CD14-positive monocyte (primary cell): ENCODE measurements around the gene CEP85L. TPM values are rescaled to one million over a fixed set of nuclear protein-coding genes. Genes with fewer than 3 reads are reported as not detected.

ENCODE experiments used
- DNase-seq, 3 donors: peaks; one replicate each; pipeline ENCODE4 v3.0.0-alpha.2; 2011 to 2022
- H2AFZ ChIP-seq: 2 replicates; pipeline ENCODE4 v1.6.0; 2012; ENCODE audit warnings: mild to moderate bottlenecking, low read depth, low read length, inconsistent platforms; ENCODE audit not compliant: insufficient read depth, poor library complexity, severe bottlenecking
- H3K27ac ChIP-seq, 2 donors: 1 replicate in 1 of 2; 2 replicates in 1 of 2; pipeline ENCODE4 v1.5.1; 2012 to 2013; ENCODE audit warnings: low read length in 2 of 2, control low read depth in 1 of 2, inconsistent platforms in 1 of 2, low read depth in 1 of 2, mild to moderate bottlenecking in 1 of 2
- H3K27me3 ChIP-seq, 2 donors: one replicate each; pipeline versions ENCODE4 v1.6.0 to v1.6.1; 2011 to 2013; ENCODE audit warnings: low read length in 2 of 2; ENCODE audit not compliant: control insufficient read depth in 2 of 2, insufficient read depth in 2 of 2
- H3K36me3 ChIP-seq, 2 donors: replicated peaks in 1 of 2; 1 replicate in 1 of 2; 2 replicates in 1 of 2; pipeline versions ENCODE4 v1.5.1 to v1.6.1; 2012 to 2013; ENCODE audit warnings: low read length in 2 of 2, control low read depth in 1 of 2, inconsistent platforms in 1 of 2, mild to moderate bottlenecking in 1 of 2; ENCODE audit not compliant: insufficient read depth in 2 of 2, control insufficient read depth in 1 of 2
- H3K4me1 ChIP-seq, 2 donors: 1 replicate in 1 of 2; 2 replicates in 1 of 2; pipeline versions ENCODE4 v1.5.1 to v1.6.1; 2012 to 2013; ENCODE audit warnings: low read length in 2 of 2, control low read depth in 1 of 2, inconsistent platforms in 1 of 2, mild to moderate bottlenecking in 1 of 2, moderate library complexity in 1 of 2; ENCODE audit not compliant: insufficient read depth in 2 of 2, control insufficient read depth in 1 of 2
- H3K4me2 ChIP-seq: replicated peaks from 2 replicates; pipeline ENCODE3; 2012; ENCODE audit warnings: low read length, moderate library complexity, mild to moderate bottlenecking; ENCODE audit not compliant: poor library complexity, severe bottlenecking; ENCODE audit errors: extremely low read depth
- H3K4me3 ChIP-seq, 3 experiments: fragments of 200-600 bp in 1 of 3; sonication (generic) in 1 of 3; replicated peaks in 1 of 3; 1 replicate in 2 of 3; 2 replicates in 1 of 3; pipeline ENCODE4 v1.5.1; 2011 to 2013; ENCODE audit warnings: low read length in 3 of 3, mild to moderate bottlenecking in 3 of 3, control low read depth in 2 of 3, low read depth in 2 of 3, inconsistent platforms in 1 of 3, moderate library complexity in 1 of 3
- H3K79me2 ChIP-seq: 2 replicates; pipeline ENCODE4 v1.6.0; 2012; ENCODE audit warnings: mild to moderate bottlenecking, control low read depth, inconsistent platforms, low read length, moderate library complexity; ENCODE audit not compliant: insufficient read depth
- H3K9ac ChIP-seq: 2 replicates; pipeline ENCODE4 v1.6.0; 2017; ENCODE audit warnings: low read length, mild to moderate bottlenecking; ENCODE audit not compliant: insufficient read depth, poor library complexity, severe bottlenecking
- H3K9me3 ChIP-seq, 2 donors: replicated peaks in 1 of 2; 1 replicate in 1 of 2; 2 replicates in 1 of 2; pipeline versions ENCODE4 v1.5.1 to v1.6.1; 2012 to 2013; ENCODE audit warnings: low read length in 2 of 2, control low read depth in 1 of 2; ENCODE audit not compliant: control insufficient read depth in 1 of 2, insufficient read depth in 1 of 2
- H4K20me1 ChIP-seq: 2 replicates; pipeline ENCODE4 v1.6.0; 2012; ENCODE audit warnings: mild to moderate bottlenecking, low read length, control low read depth, moderate library complexity; ENCODE audit not compliant: insufficient read depth
- H3K27ac Mint-ChIP-seq, 7 donors: one replicate each; pipeline ENCODE4 v1.8.0; 2020; ENCODE audit warnings: mild to moderate bottlenecking in 7 of 7, mixed read lengths in 7 of 7, moderate library complexity in 6 of 7, inconsistent platforms in 2 of 7
- H3K27me3 Mint-ChIP-seq, 3 donors: one replicate each; pipeline ENCODE4 v1.8.0; 2021 to 2022; ENCODE audit warnings: low read depth in 3 of 3, mild to moderate bottlenecking in 3 of 3, mixed read lengths in 3 of 3, moderate library complexity in 3 of 3, inconsistent platforms in 1 of 3
- H3K36me3 Mint-ChIP-seq, 2 donors: one replicate each; pipeline ENCODE4 v1.8.0; 2020; ENCODE audit warnings: mixed read lengths in 2 of 2, inconsistent platforms in 1 of 2, mild to moderate bottlenecking in 1 of 2
- H3K4me1 Mint-ChIP-seq: one replicate; pipeline ENCODE4 v1.8.0; 2020; ENCODE audit warnings: mild to moderate bottlenecking, mixed read lengths
- H3K4me3 Mint-ChIP-seq, 2 donors: one replicate each; pipeline ENCODE4 v1.8.0; 2020; ENCODE audit warnings: mild to moderate bottlenecking in 2 of 2, mixed read lengths in 2 of 2, moderate library complexity in 1 of 2
- H3K9me3 Mint-ChIP-seq, 7 donors: one replicate each; pipeline ENCODE4 v1.8.0; 2020 to 2022; ENCODE audit warnings: mixed read lengths in 7 of 7, mild to moderate bottlenecking in 6 of 7, moderate library complexity in 6 of 7, inconsistent platforms in 2 of 7
- whole genome bisulfite sequencing: methylation state at CpG from one replicate; pipeline ENCODE4 v1.1.5; 2013; ENCODE audit warnings: missing lambda C conversion rate; ENCODE audit not compliant: insufficient coverage; 5-methylcytosine and 5-hydroxymethylcytosine counted together
- intact Hi-C, 2 donors: fragments of 100-400 bp; cut with micrococcal nuclease; formaldehyde crosslinking; loops; one replicate each; pipeline versions ENCODE4 v1.15.0 to v1.15.1; 2023
- polyA plus RNA-seq, 3 donors: library from polyadenylated mRNA; depleted of rRNA in 1 of 3; unstranded in 2 of 3; stranded (reverse) in 1 of 3; fragments of 300-500 nt in 2 of 3; fragments of >200 nt in 1 of 3; fragmentation: Illumina TruSeq in 2 of 3; gene quantifications; 1 replicate in 2 of 3; 2 replicates in 1 of 3; pipeline ENCODE4 v1.2.3, GENCODE V29; 2012 to 2021
- TF ChIP-seq, protein P1 (sequence below): fragments of 200-600 bp; IDR thresholded peaks from one replicate; pipeline ENCODE4 v1.8.0; 2022; ENCODE audit warnings: antibody characterized with exemption, mild to moderate bottlenecking

The CEP85L gene
- polyA plus RNA-seq, 3 donors = 14.9 to 38.3 (median 19.6) TPM

- no peak overlapping the region for H3K4me3 ChIP-seq
- intact Hi-C loops = no loop called here
- Mint-ChIP-seq H3K36me3 (peaks cover 37 to 60% of the 10 kb centered on the region in 2 donors), H3K9me3 (peaks cover 2 to 9% (median 6%) of the 10 kb centered on the region in 7 donors), H3K27ac (no peak overlapping the region), H3K4me1 (no peaks in the 10 kb centered on the region), H3K4me3 (no peak overlapping the region), H3K27me3 (peaks cover 0 to 2% (median 0%) of the 10 kb centered on the region in 3 donors)
- TF ChIP-seq, protein P1, sequence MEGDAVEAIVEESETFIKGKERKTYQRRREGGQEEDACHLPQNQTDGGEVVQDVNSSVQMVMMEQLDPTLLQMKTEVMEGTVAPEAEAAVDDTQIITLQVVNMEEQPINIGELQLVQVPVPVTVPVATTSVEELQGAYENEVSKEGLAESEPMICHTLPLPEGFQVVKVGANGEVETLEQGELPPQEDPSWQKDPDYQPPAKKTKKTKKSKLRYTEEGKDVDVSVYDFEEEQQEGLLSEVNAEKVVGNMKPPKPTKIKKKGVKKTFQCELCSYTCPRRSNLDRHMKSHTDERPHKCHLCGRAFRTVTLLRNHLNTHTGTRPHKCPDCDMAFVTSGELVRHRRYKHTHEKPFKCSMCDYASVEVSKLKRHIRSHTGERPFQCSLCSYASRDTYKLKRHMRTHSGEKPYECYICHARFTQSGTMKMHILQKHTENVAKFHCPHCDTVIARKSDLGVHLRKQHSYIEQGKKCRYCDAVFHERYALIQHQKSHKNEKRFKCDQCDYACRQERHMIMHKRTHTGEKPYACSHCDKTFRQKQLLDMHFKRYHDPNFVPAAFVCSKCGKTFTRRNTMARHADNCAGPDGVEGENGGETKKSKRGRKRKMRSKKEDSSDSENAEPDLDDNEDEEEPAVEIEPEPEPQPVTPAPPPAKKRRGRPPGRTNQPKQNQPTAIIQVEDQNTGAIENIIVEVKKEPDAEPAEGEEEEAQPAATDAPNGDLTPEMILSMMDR = no peak
- H3K4me1 ChIP-seq = no peaks in the 10 kb centered on the region
- H4K20me1 ChIP-seq = peaks cover 50% of the 10 kb centered on the region
- H3K79me2 ChIP-seq = no peaks in the 10 kb centered on the region
- H3K27me3 ChIP-seq = no peaks in the 10 kb centered on the region
- no peak overlapping the region for H2AFZ ChIP-seq
- H3K27ac ChIP-seq = no peak overlapping the region
- H3K9me3 ChIP-seq = no peaks in the 10 kb centered on the region
- peaks cover 12 to 60% of the 10 kb centered on the region in 2 donors for H3K36me3 ChIP-seq
- 100% methylated on average over 3 of the region's 5 CpGs for WGBS
- DNase-seq = no peak
- no peak overlapping the region for H3K9ac ChIP-seq
- no peak overlapping the region for H3K4me2 ChIP-seq
These were observed 150.3 kb downstream of the CEP85L start for GRCh38 chr6:118501099-118501498.

DNA sequence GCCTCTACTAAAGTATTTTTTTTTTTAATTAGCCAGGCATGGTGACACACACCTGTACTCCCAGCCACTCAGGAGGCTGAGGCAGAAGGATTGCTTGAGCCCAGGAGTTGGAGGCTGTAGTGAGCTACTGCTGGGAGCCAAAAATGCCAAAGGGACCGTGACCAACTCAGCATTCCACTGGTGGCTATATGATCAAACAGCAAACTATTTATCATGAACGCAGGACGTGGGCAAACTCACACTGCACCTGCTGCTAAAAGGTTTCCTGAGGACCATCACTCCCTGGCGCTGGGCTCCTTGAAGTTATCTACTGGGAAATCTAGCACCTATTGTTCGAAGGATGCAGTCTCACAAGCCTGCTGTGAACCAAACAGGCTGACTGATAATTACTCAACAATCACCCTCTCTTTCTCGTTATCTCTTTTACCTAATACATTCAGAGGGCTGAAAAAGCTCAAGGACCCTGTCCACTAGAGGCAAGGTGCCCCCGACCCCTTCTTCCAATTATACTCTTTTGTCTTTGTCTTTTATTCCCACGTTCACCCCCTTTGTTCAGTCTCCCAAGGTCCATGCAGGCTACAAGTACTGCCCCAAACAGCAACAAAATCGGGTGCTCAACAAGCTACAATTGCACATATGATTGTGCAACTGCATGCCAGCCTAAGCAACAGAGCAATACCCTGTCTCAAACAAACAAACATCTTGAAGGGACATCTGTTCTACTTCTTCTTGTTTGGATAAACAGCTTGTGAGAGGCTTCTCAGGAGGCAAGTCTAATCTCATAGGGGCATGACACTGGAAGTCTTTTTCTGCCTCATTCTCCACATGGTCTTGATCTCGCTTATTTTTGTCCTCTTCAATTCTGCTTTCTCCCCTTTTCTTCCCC lies 151.0 kb downstream of the CEP85L start:
- no peak overlapping the region for H3K4me3 Mint-ChIP-seq
- no peaks in the 10 kb centered on the region for H3K4me1 Mint-ChIP-seq
- Histone ChIP-seq H3K4me1 (no peaks in the 10 kb centered on the region), H3K9ac (no peak overlapping the region), H3K9me3 (no peaks in the 10 kb centered on the region), H3K79me2 (no peaks in the 10 kb centered on the region), H3K4me3 (no peak overlapping the region), H3K4me2 (no peak overlapping the region), H2AFZ (no peak overlapping the region), H4K20me1 (peaks cover 43% of the 10 kb centered on the region), H3K27me3 (no peaks in the 10 kb centered on the region), H3K27ac (no peak overlapping the region), H3K36me3 (peaks cover 14 to 63% of the 10 kb centered on the region in 2 donors)
- H3K27ac Mint-ChIP-seq = no peak overlapping the region
- intact Hi-C loops = no loop called here
- no peak for DNase-seq
- 100% methylated on average over 8 of the region's 10 CpGs for WGBS
- peaks cover 2 to 9% (median 6%) of the 10 kb centered on the region in 7 donors for H3K9me3 Mint-ChIP-seq
- TF ChIP-seq, protein P1 = no peak
- H3K27me3 Mint-ChIP-seq = peaks cover 0 to 2% (median 0%) of the 10 kb centered on the region in 3 donors
- H3K36me3 Mint-ChIP-seq = peaks cover 38 to 65% of the 10 kb centered on the region in 2 donors
